NCI-H2081 (cell line): ENCODE data around the gene TRMT112.
A peak's percentile ranks its signal among the peaks of the same experiment; 100 is the strongest.

Source experiments
- DNase-seq, 2 experiments: peaks; one replicate each; lab custom pipeline; 2025; lab: John Stamatoyannopoulos, UW

TRMT112 gene

DNA sequence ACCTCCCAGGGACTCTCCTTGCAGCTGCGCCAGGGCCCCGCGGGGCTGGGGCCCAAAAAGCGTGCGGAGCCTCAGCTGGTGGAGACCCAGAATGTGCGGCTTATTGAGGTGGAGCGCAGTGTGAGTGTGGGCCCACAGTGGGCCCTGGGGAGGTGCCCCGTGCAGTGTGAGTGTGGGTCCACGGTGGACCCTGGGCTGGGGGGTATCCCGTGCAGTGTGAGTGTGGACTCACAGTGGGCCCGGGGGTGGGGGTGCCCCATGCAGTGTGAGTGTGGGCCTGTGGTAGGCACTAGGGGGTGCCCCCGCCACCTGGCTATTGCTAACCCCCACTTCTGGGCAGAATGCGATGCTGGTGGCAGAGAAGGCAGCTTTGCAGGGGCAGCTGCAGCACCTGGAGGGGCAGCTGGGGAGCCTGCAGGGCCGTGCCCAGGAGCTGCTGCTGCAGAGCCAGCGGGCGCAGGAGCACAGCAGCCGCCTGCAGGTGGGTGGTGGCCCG, 33.8 kb upstream of the TRMT112 start:
- no peak for DNase-seq

DNA sequence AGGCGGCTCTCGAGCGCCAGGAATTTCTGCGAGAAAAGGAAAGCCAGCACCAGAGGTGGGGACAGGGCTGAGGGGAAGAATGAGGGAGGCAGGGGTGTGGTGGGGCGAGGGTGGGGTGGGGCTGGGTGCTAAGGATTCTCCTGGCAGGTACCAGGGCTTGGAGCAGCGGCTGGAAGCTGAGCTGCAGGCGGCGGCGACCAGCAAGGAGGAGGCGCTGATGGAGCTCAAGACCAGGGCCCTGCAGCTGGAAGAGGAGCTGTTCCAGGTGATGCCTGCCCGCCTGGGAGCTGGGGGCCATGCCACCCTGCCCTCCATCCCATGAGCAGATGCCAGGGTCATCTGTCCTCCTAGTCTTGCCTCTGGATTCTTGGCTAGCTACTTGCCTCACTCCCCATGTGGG, 32.0 kb upstream of the TRMT112 start:
- no peak for DNase-seq

DNA sequence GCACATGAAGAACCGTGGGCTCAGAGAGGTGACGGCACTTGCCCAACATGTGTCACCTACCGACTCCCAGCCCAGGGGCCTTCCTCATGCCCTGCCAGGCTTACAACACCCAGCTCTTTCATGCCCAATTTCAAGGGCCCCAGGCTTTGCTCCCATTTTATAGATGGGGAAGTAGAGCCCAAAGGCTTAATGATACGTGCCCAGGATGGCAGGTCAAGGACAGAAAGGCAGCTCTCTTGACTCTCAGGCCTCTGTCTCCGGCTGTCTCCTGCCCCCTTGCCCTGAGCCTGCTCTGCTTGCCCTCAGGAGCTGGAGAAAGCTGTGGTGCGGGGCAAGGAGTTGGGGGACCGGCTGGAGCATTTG, 31.6 kb upstream of the TRMT112 start:
- no peak for DNase-seq

DNA sequence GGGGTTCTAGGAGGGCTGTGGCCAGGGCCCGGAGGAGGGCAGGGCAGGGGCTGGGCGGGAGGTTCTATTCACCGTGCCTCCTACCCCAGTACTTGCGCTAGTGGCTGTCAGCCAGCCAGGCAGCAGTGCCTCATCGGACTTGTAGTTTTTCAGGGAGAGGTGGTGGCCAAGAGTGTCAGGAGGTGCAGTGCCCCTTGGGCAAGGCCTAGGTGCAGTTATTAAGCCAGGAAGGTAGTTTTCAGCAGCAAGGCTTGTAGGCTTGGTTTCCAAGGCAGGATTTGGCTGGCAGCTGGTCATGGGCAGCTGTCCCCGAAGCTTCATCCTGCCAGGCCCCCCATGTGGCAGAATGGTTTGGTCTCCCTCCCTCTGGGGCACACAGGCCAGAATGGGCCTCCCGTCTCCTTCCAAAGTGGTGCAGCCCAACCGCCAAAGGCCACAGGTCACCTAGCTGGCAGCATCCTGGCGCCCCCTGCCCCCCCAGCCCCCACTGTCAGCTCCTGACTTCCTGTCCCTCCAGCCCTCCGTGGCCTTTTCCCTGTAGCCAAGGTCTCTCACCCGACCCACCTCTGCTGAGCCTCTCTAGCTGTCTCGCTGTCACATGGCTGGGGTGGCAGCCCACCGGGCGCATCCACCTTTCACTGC, 31.1 kb upstream of the TRMT112 start:
- DNase-seq: no peak

DNA sequence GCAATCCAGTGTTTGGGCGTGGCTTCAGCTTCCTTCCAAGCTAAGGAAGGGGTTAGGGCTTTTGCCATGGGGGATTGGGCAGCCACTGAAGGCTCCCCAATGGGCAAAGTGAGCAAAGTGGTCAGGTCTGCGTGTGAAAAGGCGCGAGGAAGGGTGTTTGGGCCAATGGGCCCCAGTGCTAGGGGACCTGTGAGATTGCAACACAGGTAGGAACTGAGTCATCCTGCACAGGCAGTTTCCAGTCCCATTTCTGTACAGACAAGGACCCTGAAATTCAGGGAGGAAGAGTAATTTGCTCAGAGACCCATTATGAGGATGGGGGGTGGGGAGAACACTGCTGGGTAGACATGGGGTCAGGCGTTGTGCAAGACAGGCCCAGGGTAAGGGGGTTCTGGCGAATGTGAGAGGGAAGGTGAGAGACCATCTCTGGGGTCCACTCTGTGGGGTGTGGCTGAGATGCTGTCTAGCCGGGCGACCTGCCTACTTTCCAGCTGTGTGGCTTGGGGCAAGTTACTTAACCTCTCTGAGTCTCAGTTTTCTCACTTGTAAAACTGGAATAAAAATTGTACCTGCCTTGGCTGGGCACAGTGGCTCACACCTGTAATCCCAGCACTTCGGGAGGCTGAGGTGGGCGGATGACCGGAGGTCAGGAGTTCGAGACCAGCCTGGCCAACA, 30.0 kb upstream of the TRMT112 start:
- no peak for DNase-seq

DNA sequence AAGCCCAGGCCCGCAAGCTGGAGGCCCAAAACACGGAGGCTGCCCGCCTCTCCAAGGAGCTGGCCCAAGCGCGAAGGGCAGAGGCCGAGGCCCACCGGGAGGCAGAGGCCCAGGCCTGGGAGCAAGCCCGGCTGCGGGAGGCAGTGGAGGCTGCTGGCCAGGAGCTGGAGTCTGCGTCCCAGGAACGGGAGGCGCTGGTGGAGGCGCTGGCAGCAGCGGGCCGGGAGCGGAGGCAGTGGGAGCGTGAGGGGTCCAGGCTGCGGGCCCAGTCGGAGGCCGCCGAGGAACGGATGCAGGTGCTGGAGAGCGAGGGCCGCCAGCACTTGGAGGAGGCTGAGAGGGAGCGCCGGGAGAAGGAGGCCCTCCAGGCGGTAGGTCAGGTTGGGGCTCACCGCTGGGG, 27.4 kb upstream of the TRMT112 start:
- no peak for DNase-seq

DNA sequence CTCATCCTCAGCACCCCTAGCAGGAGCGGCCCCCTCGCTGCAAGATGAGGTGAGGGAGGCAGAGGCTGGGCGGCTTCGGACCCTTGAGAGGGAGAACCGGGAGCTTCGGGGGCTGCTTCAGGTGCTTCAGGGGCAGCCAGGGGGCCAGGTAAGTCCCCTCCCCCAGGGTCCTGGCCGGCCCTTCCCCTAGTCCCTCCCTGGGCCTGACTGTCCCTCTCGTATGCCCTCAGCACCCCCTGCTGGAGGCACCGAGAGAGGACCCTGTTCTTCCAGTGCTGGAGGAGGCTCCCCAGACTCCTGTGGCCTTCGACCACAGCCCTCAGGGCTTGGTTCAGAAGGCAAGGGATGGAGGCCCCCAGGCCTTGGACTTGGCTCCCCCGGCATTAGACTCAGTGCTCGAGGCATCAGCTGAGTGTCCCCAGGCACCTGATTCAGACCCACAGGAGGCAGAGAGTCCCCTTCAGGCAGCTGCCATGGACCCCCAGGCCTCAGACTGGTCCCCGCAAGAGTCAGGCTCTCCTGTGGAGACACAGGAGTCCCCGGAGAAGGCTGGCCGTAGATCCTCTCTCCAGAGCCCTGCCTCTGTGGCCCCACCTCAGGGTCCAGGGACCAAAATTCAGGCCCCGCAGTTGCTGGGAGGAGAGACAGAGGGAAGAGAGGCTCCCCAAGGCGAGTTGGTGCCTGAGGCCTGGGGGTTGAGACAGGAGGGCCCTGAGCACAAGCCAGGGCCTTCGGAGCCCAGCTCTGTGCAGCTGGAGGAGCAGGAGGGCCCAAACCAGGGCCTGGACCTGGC, 26.6 kb upstream of the TRMT112 start:
- DNase-seq: no peak

DNA sequence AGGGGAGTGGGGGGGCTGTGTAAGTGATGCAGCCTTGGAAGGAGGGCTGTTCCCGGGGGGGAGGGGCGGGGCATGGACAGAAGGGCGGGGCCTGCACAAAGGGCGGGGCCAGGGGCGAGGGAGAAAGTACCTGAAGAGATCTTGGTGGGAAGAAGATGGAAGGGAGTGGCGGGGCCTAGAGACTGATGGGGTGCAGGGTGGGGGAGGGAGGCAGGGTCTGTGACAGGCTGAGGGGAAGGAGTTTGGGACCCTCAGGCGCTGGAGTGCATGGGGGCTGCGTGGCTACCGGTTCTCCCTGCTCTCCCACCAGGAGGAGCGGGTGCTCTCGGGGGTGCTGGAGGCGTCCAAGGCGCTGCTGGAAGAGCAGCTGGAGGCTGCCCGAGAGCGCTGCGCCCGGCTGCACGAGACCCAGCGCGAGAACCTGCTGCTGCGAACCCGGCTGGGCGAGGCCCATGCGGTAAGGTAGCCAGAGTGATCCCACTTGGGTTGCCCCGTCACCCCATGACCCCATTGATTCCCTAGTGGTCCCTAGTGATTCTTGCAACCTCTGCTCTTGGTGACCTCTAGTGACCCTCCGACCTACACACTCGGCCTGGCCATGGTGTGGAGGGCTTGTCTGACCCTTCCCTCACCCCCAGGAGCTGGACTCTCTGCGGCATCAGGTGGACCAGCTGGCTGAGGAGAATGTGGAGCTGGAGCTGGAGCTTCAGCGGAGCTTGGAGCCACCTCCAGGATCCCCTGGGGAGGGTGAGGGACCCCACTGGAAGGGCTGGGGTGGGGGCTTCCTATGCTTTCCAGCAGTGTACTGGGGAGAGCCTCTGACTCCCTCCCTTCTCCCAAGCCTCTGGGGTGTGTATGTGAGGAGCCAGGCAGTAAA, 25.7 kb upstream of the TRMT112 start:
- no peak for DNase-seq

DNA sequence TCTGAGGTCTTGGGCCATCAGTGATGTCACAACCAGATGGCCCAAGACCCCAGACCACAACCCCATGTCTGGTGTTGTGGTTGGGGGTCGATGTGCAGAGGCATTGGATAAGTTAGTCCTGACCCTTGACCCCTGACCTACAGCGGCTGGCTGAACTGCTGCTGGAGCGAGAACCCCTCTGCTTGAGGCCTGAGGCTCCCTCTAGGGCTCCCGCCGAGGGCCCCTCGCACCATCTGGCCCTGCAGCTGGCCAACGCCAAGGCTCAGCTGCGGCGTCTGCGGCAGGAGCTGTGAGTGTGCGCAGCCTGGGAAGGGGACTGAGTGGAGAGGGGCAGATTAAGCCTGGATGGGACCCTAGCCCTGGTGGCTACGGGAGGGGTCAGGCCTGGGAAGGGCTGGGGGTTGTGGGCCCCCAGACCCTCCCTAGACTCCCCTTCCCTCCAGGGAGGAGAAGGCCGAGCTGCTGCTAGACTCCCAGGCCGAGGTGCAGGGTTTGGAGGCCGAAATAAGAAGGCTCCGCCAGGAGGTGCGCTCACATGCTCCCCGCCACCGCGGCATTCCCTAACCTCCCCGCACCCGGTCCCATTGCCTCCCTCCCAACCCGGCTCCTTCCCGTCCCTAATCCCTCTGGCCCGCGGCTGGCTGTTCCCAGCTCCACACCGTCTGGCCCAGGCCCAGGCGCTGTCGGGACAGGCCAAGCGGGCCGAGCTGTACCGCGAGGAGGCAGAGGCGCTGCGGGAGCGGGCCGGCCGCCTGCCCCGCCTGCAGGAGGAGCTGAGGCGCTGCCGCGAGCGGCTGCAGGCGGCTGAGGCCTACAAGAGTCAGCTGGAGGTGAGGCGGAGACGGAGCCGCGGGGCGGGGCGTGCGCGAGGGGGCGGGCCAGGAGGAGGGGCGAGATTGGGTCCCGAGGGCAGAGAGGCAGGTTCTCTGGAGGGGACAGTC, 24.8 kb upstream of the TRMT112 start:
- DNase-seq: peak; percentile 72 to 76

DNA sequence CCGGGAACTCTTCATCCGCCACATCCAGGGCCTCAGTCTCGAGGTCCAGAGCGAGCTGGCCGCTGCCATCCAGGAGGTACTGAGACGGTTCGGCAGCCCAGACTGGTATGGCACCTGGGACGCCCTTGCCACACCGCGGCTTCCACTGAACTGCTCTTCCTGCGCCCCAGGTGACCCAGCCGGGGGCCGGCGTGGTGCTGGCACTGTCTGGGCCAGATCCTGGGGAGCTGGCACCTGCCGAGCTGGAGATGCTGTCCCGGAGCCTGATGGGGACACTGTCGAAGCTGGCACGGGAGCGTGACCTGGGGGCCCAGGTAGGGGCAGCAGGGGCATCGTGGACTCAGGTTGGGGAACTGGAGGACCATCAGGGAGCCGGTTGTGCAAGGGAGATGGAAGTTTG, 24.1 kb upstream of the TRMT112 start:
- no peak for DNase-seq

DNA sequence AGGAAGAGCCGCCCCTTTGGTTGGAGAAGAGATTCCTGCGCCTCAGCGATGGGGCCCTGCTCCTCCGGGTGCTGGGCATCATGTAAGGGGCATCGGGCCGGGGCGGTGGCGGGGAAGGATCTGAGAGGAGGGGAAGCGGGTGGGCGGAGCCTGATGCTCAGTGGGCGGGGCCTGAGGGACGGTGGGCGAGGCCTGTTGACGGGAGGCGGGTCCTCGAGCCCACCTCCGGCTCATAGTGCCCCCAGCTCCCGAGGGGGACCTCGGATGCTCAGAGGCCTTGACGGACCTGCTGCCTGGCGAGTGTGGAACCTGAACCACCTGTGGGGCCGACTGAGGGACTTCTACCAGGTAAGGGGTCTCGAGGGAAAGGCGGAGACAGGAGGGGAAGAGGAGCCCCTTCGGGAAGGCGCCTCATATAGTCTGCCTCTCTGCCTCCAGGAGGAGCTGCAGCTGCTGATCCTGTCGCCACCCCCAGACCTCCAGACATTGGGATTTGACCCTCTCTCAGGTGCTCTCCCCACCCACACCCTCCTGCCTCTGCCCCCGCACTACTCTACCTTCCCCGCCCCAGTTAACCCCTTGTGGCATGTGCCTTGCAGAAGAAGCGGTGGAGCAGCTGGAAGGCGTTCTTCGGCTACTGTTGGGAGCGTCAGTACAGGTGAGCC, 23.4 kb upstream of the TRMT112 start:
- DNase-seq: no peak

DNA sequence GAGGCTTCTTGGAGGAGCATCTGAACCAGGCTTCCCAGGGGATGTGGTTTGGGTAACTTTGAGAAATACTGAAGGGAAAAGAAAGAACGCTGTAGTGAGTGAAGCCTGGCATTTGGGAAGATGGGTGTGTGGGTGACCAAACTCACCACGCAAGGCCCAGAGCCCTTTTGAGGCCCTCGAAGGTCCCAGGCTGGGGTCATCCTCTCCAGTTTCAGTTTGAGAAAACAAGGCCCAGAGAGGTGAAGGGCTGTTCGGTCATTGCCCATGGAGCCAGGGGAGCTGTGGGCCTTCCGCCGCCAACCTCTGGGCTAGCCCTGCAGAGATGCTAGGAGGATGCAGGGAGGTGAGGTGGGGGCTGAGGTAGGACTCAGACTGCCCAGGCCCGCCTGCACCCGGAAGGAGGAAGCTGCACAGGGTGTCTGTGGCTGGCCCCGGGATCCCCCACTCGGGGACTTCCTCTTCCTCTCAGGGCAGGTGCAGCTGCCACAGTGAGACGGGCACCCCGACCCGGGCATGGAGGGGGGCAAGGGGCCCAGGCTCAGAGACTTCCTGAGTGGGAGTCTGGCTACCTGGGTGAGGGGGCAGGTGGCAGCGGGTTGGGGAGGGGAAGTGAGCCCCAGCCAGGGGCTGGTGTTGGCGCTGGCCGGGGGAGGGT, 22.5 kb upstream of the TRMT112 start, which contains the start of gene CCDC88B:
TSS of gene CCDC88B (plus strand) at position 451 of the 655 bp plus-strand sequence. CDS start at position 514, 63 bp downstream.
- DNase-seq: no peak

DNA sequence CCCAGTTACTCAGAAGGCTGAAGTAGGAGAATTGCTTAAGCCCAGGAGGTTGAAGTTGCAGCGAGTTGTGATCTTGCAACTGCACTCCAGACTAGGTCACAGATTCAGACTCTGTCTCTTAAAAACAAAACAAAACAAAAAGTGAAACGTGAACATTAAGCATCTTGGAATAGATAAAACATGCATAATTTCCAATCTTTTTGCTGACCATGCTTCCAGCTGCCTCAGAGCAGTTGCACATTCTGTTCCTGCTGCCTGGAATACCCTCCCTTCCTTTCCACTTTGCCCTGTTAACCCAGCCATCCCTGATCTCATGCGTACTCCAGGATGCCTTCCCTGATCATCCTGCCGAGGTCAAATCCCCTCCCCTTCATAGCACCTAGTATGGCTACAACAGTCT, 21.9 kb upstream of the TRMT112 start:
- DNase-seq: no peak

DNA sequence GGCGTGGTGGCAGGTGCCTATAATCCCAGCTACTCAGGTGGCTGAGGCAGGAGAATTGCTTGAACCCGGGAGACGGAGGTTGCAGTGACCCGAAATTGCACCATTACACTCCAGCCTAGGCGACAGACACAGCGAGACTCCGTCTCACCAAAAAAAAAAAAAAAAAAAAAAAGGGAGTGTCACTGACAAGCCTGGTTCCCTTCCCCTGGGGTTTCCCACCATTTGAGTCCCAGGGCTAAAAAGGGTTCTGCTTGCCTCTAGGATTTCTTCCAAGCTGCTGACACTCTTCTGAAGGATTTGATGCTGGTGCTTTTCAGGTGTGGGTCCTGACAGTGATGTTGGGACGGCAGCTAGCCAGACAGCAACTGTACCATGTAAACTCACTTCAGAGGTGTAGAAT, 21.4 kb upstream of the TRMT112 start:
- DNase-seq: no peak

DNA sequence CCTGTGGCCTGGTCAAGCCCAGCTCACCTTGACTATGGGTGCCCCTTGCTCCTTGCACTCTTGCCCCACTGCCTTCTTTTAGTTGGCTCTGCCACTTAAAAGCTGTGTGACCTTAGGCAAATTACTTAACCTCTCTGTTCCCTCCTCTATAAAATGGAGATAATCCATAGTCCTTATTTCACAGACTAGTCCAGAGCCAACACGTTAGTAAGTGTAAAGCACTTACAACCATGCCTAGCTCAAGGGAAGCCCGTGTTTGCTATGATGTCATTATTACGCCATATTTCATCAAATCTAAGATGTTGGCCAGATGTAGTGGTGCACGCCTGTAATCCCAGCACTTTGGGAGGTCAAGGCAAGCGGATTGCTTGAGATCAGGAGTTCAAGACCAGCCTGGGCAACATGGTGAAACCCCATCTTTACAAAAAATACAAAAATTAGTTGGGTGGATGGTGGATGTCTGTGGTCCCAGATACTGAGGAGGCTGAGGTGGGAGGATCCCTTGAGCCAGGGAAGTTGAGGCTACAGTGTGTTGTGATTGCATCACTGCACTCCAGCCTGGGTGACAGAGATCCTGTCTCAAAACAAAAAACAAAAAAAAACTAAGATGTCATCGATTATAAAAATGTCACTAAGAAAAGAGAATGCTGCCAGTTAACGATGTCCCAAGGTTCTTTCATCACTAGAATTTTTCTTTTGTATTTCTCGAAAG, 20.3 kb upstream of the TRMT112 start:
- no peak for DNase-seq

DNA sequence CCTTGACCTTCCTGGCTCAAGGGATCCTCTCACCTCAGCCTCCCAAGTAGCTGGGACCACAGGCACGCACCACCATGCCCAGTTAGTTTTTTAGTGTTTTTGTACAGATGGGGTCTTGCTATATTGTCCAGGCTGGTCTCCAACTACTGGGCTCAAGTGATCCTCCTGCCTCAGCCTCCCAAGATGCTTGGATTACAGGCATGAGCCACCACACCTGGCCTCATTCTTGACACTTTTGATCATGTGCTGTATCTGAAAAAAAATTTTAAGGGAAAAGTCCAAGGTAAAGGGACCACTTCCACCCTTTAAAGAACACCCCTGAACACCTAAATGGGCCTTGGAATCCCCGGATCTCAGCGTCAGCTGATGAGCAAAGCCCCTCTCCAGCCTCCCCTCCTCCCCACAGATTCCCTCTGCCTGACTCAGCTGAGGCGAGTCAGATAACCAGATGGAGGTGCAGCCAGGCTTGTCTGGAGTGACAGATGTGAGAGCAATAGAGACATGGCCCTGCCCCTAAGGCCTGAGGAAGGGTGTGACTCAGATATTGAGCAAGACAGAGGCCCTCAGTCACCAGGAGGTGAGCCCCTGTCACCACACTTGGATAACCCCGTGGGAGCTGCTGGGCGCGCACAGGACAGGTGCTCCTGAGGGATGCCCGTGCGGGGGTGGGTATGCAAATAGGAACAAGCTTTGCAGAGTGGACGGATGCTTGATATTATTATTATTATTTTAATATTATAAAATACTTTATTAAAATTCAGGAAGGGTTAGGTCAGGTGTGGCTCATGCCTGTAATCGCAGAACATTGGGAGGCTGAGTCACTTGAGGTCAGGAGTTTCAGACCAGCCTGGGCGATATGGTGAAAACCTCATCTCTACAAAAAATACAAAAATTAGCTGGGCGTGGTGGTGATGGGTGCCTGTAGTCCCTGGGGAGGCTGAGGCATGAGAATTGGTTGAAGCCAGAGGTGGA, 17.7 kb upstream of the TRMT112 start:
- no peak for DNase-seq

DNA sequence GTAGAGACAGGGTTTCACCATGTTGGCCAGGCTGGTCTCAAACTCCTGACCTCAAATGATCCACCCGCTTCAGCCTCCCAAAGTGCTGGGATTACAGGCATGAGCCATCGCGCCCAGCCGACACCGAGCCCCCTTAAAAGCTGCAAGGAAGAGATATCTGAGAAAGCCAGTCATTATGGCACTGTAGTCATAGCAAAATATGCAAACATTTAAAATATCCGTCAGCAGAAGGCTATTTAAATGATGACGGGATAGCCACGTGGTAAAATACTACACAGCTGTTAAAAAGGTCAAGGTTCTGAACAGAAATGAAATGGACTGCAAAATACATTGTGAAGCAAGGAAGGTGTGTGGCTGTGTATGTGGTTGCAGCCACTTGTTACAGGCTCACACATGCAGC, 16.2 kb upstream of the TRMT112 start:
- DNase-seq: no peak
